Osteoblast (primary cell): ENCODE measurements around the gene NOP16. TPM values are rescaled to one million over a fixed set of nuclear protein-coding genes. Genes with fewer than 3 reads are reported as not detected.

ENCODE experiments used
- DNase-seq: peaks from one replicate; pipeline ENCODE4 v3.0.0; 2011; ENCODE audit warnings: low spot score, mixed read lengths; ENCODE audit not compliant: insufficient read length; ENCODE audit errors: missing footprints
- H2AFZ ChIP-seq: 2 replicates; pipeline ENCODE4 v1.6.0; 2011; ENCODE audit warnings: mild to moderate bottlenecking, low read length
- H3K27ac ChIP-seq: 2 replicates; pipeline ENCODE4 v1.5.1; 2011; ENCODE audit warnings: mild to moderate bottlenecking, low read depth, low read length, moderate library complexity
- H3K27me3 ChIP-seq: 2 replicates; pipeline ENCODE4 v1.6.0; 2012; ENCODE audit warnings: mild to moderate bottlenecking, control low read depth, inconsistent platforms, low read length, moderate library complexity; ENCODE audit not compliant: insufficient read depth
- H3K36me3 ChIP-seq: 2 replicates; pipeline ENCODE4 v1.5.1; 2011; ENCODE audit warnings: mild to moderate bottlenecking, low read length, control low read depth, moderate library complexity; ENCODE audit not compliant: insufficient read depth
- H3K4me1 ChIP-seq: 2 replicates; pipeline ENCODE4 v1.5.1; 2011; ENCODE audit warnings: mild to moderate bottlenecking, low read length, control low read depth, moderate library complexity; ENCODE audit not compliant: insufficient read depth
- H3K4me2 ChIP-seq: 2 replicates; pipeline ENCODE4 v1.6.0; 2011; ENCODE audit warnings: mild to moderate bottlenecking, low read length; ENCODE audit not compliant: insufficient read depth
- H3K4me3 ChIP-seq: fragments of 200-600 bp; sonication (generic); 3 replicates; pipeline ENCODE4 v1.5.1; 2012; ENCODE audit warnings: mild to moderate bottlenecking, low read length, inconsistent platforms; ENCODE audit not compliant: insufficient read depth
- H3K79me2 ChIP-seq: 2 replicates; pipeline ENCODE4 v1.6.0; 2012; ENCODE audit warnings: mild to moderate bottlenecking, low read length, control low read depth, inconsistent platforms; ENCODE audit not compliant: insufficient read depth
- H3K9me3 ChIP-seq: 2 replicates; pipeline ENCODE4 v1.5.1; 2011; ENCODE audit warnings: low read depth, low read length, control low read depth
- H4K20me1 ChIP-seq: 2 replicates; pipeline ENCODE4 v1.6.0; 2012; ENCODE audit warnings: mild to moderate bottlenecking, low read length, control low read depth; ENCODE audit not compliant: insufficient read depth
- CTCF ChIP-seq: IDR thresholded peaks from 2 replicates; pipeline ENCODE4 v1.5.1; 2011; ENCODE audit warnings: mild to moderate bottlenecking, low read depth, low read length, moderate library complexity; ENCODE audit errors: extremely low read depth
- total RNA-seq: library from RNA; depleted of rRNA; stranded (reverse); fragments of >200 nt; gene quantifications from 2 replicates; pipeline ENCODE4 v1.2.3, GENCODE V29; 2012

The NOP16 gene
- total RNA-seq, 1 donor: 8.0 TPM

- peaks cover 40% of the 10 kb centered on the region for H3K36me3 ChIP-seq
- no peak for TF ChIP-seq CTCF
- H3K4me2 ChIP-seq: no peak overlapping the region
- no peaks in the 10 kb centered on the region for H3K27me3 ChIP-seq
- no peak overlapping the region for H3K27ac ChIP-seq
- peaks cover 13% of the 10 kb centered on the region for H4K20me1 ChIP-seq
- no peak for DNase-seq
- H3K4me1 ChIP-seq: peaks cover 13% of the 10 kb centered on the region
- no peaks in the 10 kb centered on the region for H3K9me3 ChIP-seq
- no peak overlapping the region for H3K4me3 ChIP-seq
- H2AFZ ChIP-seq: no peak overlapping the region
- H3K79me2 ChIP-seq: peaks cover 29% of the 10 kb centered on the region
Measured at GRCh38 chr5:176382721-176383120, 5.7 kb downstream of the NOP16 start.

- Histone ChIP-seq H3K27ac (no peak overlapping the region), H3K4me1 (peaks cover 6% of the 10 kb centered on the region), H2AFZ (no peak overlapping the region), H3K9me3 (no peaks in the 10 kb centered on the region), H3K27me3 (no peaks in the 10 kb centered on the region), H4K20me1 (peaks cover 8% of the 10 kb centered on the region), H3K79me2 (peaks cover 21% of the 10 kb centered on the region), H3K4me2 (no peak overlapping the region), H3K36me3 (peaks cover 40% of the 10 kb centered on the region), H3K4me3 (no peak overlapping the region)
- TF ChIP-seq CTCF: no peak
- DNase-seq: no peak
Measured at GRCh38 chr5:176381979-176382378, 6.4 kb downstream of the NOP16 start.

GRCh38 chr5:176381423-176381822 is 7.0 kb downstream of the NOP16 start:
- DNase-seq: no peak
- Histone ChIP-seq H3K36me3 (peaks cover 40% of the 10 kb centered on the region), H3K27ac (no peak overlapping the region), H3K4me1 (peaks cover under 1% of the 10 kb centered on the region), H2AFZ (no peak overlapping the region), H3K9me3 (no peaks in the 10 kb centered on the region), H3K27me3 (no peaks in the 10 kb centered on the region), H4K20me1 (peaks cover 4% of the 10 kb centered on the region), H3K4me2 (no peak overlapping the region), H3K79me2 (peaks cover 16% of the 10 kb centered on the region), H3K4me3 (no peak overlapping the region)
- no peak for TF ChIP-seq CTCF

- Histone ChIP-seq H3K36me3 (peaks cover 31% of the 10 kb centered on the region), H4K20me1 (no peaks in the 10 kb centered on the region), H3K4me2 (no peak overlapping the region), H3K27me3 (no peaks in the 10 kb centered on the region), H3K79me2 (peaks cover under 1% of the 10 kb centered on the region), H3K4me3 (no peak overlapping the region), H3K27ac (no peak overlapping the region), H3K4me1 (no peaks in the 10 kb centered on the region), H3K9me3 (no peaks in the 10 kb centered on the region), H2AFZ (no peak overlapping the region)
- TF ChIP-seq CTCF: no peak
- DNase-seq: no peak
Measured at GRCh38 chr5:176379881-176380280, 8.5 kb downstream of the NOP16 start.
